ENCODE data around the gene ARHGEF12.

The ARHGEF12 gene

DNA sequence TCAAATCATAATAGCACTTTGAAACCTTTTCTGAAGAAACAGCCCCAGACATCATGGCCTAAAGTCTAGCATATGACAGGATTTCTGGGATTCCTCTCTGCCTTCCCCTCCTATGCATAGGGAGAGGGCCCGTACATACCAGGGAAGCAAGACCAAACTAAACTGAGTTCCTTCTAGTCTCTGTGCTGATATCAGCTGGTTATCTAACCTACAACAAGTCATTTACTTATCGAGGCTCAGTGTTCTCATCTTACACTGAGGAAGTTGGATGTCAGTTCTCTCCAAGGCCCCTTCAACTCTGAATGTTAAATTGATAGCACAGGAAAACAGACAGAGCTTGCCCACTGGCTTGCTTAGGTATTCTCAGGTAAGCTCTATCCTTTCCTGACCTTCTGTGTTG lies 158.4 kb downstream of the ARHGEF12 start:
- Histone ChIP-seq H3K79me2 (ENCODE audit: insufficient read depth, low read depth) (no peaks in the 10 kb centered on the region), H4K20me1 (ENCODE audit: insufficient read depth) (no peaks in the 10 kb centered on the region), H3K9ac (no peak overlapping the region), H2AFZ (ENCODE audit: low read depth) (no peak overlapping the region), H3K27me3 (ENCODE audit: insufficient read depth, low read depth) (no peaks in the 10 kb centered on the region), H3K4me3 (IDR thresholded peaks at IDR 0.05; ENCODE audit: insufficient read depth, low read depth, low read length) (no peak overlapping the region), H3K27ac (peak overlapping the region; percentile 24; the same call in 1 of the 2 replicates), H3K4me2 (no peak overlapping the region), H3K36me3 (ENCODE audit: insufficient read depth) (no peaks in the 10 kb centered on the region), H3K4me1 (ENCODE audit: low read depth, poor library complexity, severe bottlenecking) (peaks cover 39% of the 10 kb centered on the region)
- TF ChIP-seq, protein P1, sequence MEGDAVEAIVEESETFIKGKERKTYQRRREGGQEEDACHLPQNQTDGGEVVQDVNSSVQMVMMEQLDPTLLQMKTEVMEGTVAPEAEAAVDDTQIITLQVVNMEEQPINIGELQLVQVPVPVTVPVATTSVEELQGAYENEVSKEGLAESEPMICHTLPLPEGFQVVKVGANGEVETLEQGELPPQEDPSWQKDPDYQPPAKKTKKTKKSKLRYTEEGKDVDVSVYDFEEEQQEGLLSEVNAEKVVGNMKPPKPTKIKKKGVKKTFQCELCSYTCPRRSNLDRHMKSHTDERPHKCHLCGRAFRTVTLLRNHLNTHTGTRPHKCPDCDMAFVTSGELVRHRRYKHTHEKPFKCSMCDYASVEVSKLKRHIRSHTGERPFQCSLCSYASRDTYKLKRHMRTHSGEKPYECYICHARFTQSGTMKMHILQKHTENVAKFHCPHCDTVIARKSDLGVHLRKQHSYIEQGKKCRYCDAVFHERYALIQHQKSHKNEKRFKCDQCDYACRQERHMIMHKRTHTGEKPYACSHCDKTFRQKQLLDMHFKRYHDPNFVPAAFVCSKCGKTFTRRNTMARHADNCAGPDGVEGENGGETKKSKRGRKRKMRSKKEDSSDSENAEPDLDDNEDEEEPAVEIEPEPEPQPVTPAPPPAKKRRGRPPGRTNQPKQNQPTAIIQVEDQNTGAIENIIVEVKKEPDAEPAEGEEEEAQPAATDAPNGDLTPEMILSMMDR (conservative IDR thresholded peaks at IDR 0.05; ENCODE audit: low read depth, low read length), result no peak

DNA sequence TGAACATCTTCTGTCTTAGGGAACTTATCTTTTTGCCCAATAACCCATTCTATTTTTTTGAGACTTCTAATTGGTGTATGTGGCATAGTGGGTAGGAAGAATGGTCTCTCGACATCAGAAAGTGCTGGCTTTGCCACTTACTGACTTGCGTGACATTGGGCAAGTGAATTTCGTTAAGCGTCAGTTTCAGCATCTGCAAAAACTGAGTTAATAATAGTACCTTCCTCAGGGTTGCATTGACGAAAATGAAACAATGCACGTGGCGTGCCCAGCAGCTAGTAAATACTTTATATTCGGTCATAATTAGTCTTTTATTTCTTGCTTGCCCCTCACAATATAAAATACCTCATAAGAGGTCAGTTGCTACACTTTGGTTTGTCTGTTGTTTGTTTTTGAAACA lies 162.9 kb downstream of the ARHGEF12 start:
- no peaks in the 10 kb centered on the region for H3K79me2 ChIP-seq (ENCODE audit: insufficient read depth, low read depth)
- H3K27ac ChIP-seq, result peak overlapping the region; percentile 97
- H3K4me3 ChIP-seq (IDR thresholded peaks at IDR 0.05; ENCODE audit: insufficient read depth, low read depth, low read length), result no peak overlapping the region
- H2AFZ ChIP-seq (ENCODE audit: low read depth), result no peak overlapping the region
- peak overlapping the region; percentile 70; the same call in 1 of the 2 replicates for H3K9ac ChIP-seq
- no peaks in the 10 kb centered on the region for H3K27me3 ChIP-seq (ENCODE audit: insufficient read depth, low read depth)
- H3K4me1 ChIP-seq (ENCODE audit: low read depth, poor library complexity, severe bottlenecking), result peaks cover 60% of the 10 kb centered on the region
- TF ChIP-seq, protein P1 (conservative IDR thresholded peaks at IDR 0.05; ENCODE audit: low read depth, low read length), result no peak
- no peaks in the 10 kb centered on the region for H4K20me1 ChIP-seq (ENCODE audit: insufficient read depth)
- H3K4me2 ChIP-seq, result peak overlapping the region; percentile 63
- H3K36me3 ChIP-seq (ENCODE audit: insufficient read depth), result no peaks in the 10 kb centered on the region

DNA sequence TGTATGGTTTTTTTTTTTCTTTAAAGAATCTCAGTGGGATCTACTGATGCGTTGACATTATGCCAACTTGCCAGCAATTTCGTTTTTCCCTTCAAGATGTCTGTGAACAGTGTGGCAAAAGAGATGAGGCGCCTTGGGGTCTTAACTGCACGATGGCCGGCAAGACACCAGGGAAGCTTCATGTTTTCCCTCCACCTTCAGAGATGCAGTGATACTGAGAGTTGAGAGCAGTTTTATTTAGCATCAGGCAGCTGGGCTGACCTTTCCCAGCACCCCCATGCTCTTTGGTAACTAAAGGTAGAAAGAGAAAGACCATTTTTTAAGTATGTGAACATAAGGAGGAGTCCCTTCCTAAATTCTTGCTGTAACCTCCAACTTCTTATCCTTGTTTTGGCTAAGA lies 163.6 kb downstream of the ARHGEF12 start:
- no peak overlapping the region for H3K4me3 ChIP-seq (IDR thresholded peaks at IDR 0.05; ENCODE audit: insufficient read depth, low read depth, low read length)
- H3K79me2 ChIP-seq (ENCODE audit: insufficient read depth, low read depth), result no peaks in the 10 kb centered on the region
- H3K4me1 ChIP-seq (ENCODE audit: low read depth, poor library complexity, severe bottlenecking), result peaks cover 52% of the 10 kb centered on the region
- peak overlapping the region; percentile 70; the same call in 1 of the 2 replicates for H3K9ac ChIP-seq
- H4K20me1 ChIP-seq (ENCODE audit: insufficient read depth), result no peaks in the 10 kb centered on the region
- H3K27ac ChIP-seq, result peak overlapping the region; percentile 97
- TF ChIP-seq, protein P1 (conservative IDR thresholded peaks at IDR 0.05; ENCODE audit: low read depth, low read length), result no peak
- no peaks in the 10 kb centered on the region for H3K36me3 ChIP-seq (ENCODE audit: insufficient read depth)
- H3K4me2 ChIP-seq, result peak overlapping the region; percentile 63
- no peak overlapping the region for H2AFZ ChIP-seq (ENCODE audit: low read depth)
- H3K27me3 ChIP-seq (ENCODE audit: insufficient read depth, low read depth), result no peaks in the 10 kb centered on the region

DNA sequence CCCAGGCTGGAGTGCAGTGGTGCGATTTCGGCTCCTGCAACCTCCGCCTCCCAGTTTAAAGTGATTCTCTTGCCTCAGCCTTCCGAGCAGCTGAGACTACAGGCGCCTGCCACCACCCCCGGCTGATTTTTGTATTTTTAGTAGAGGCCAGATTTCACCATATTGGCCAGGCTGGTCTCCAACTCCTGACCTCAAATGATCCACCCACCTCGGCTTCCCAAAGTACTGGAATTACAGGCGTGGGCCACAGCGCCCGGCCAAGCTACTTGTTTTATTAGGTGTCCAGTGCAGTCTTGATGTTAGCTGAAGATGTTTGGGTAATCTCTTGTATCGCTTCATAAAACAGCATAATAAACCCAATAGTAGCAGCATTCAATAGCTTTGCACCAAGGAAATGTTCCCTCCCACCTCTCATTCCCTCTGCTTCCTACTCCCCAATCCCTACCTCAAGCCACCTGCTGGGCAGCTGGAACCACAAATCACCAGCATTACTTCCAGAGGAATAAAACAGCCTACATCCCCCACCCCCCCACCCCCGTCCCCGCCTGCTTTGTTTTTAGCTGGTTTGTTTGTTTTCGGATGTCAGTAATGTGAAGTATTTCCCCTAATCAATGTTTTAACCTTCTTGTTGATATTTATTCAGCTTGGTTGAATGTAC lies 164.3 kb downstream of the ARHGEF12 start:
- Histone ChIP-seq H3K4me3 (IDR thresholded peaks at IDR 0.05; ENCODE audit: insufficient read depth, low read depth, low read length) (no peak overlapping the region), H3K4me2 (peak overlapping the region; percentile 66), H3K79me2 (ENCODE audit: insufficient read depth, low read depth) (no peaks in the 10 kb centered on the region), H3K27me3 (ENCODE audit: insufficient read depth, low read depth) (no peaks in the 10 kb centered on the region), H2AFZ (ENCODE audit: low read depth) (no peak overlapping the region), H4K20me1 (ENCODE audit: insufficient read depth) (no peaks in the 10 kb centered on the region), H3K36me3 (ENCODE audit: insufficient read depth) (no peaks in the 10 kb centered on the region), H3K27ac (peak overlapping the region; percentile 97), H3K9ac (peak overlapping the region; percentile 70; the same call in 1 of the 2 replicates), H3K4me1 (ENCODE audit: low read depth, poor library complexity, severe bottlenecking) (peaks cover 45% of the 10 kb centered on the region)
- TF ChIP-seq, protein P1 (conservative IDR thresholded peaks at IDR 0.05; ENCODE audit: low read depth, low read length), result no peak

Measured in KMS-11 (cell line).